H9 (cell line): ENCODE results near the gene TESK1. TPM values are rescaled to one million over a fixed set of nuclear protein-coding genes. Genes with fewer than 3 reads are reported as not detected.

Experiments
- DNase-seq: peaks from one replicate; pipeline ENCODE4 v3.0.0-alpha.2; 2017
- H2AFZ ChIP-seq: one replicate; pipeline ENCODE4 v1.6.1; 2013; ENCODE audit warnings: mild to moderate bottlenecking, low read length, control low read depth, moderate library complexity
- H2AK5ac ChIP-seq: 2 replicates; pipeline ENCODE4 v1.6.1; 2013; ENCODE audit warnings: low read length, control low read depth, mixed read lengths; ENCODE audit not compliant: insufficient read length
- H2BK120ac ChIP-seq: one replicate; pipeline ENCODE4 v1.6.1; 2013; ENCODE audit warnings: low read depth, mild to moderate bottlenecking, low read length, control low read depth, inconsistent platforms; ENCODE audit not compliant: poor library complexity, severe bottlenecking
- H2BK12ac ChIP-seq: 2 replicates; pipeline ENCODE4 v1.6.1; 2013; ENCODE audit warnings: low read length, control low read depth, mixed read lengths, low read depth; ENCODE audit not compliant: insufficient read length
- H2BK15ac ChIP-seq: 2 replicates; pipeline ENCODE4 v1.6.1; 2013; ENCODE audit warnings: low read depth, low read length, control low read depth
- H2BK20ac ChIP-seq: one replicate; pipeline ENCODE4 v1.6.1; 2013; ENCODE audit warnings: low read depth, mild to moderate bottlenecking, low read length, control low read depth, inconsistent platforms; ENCODE audit not compliant: poor library complexity, severe bottlenecking
- H2BK5ac ChIP-seq: 2 replicates; pipeline ENCODE4 v1.6.1; 2013; ENCODE audit warnings: low read length, control low read depth, mixed read lengths; ENCODE audit not compliant: insufficient read length
- H3K14ac ChIP-seq: 2 replicates; pipeline ENCODE4 v1.6.1; 2013; ENCODE audit warnings: low read length, control low read depth; ENCODE audit not compliant: insufficient read depth
- H3K18ac ChIP-seq: 2 replicates; pipeline ENCODE4 v1.6.1; 2013; ENCODE audit warnings: low read depth, mild to moderate bottlenecking, mixed read lengths, low read length, control low read depth; ENCODE audit not compliant: insufficient read length
- H3K23ac ChIP-seq: 2 replicates; pipeline ENCODE4 v1.6.1; 2013; ENCODE audit warnings: low read length, control low read depth, mixed read lengths, low read depth; ENCODE audit not compliant: insufficient read length
- H3K23me2 ChIP-seq: 2 replicates; pipeline ENCODE4 v1.6.1; 2013; ENCODE audit warnings: low read depth, mild to moderate bottlenecking, mixed read lengths, low read length, control low read depth; ENCODE audit not compliant: insufficient read length, poor library complexity, severe bottlenecking
- H3K27ac ChIP-seq: 2 replicates; pipeline ENCODE4 v1.5.1; 2013; ENCODE audit warnings: low read length, control low read depth, mixed read lengths, low read depth; ENCODE audit not compliant: insufficient read length
- H3K27me3 ChIP-seq: 2 replicates; pipeline ENCODE4 v1.6.1; 2013; ENCODE audit warnings: low read length, control low read depth, inconsistent platforms; ENCODE audit not compliant: insufficient read depth
- H3K4ac ChIP-seq: 2 replicates; pipeline ENCODE4 v1.6.1; 2013; ENCODE audit warnings: low read depth, mild to moderate bottlenecking, control low read depth, inconsistent platforms, low read length, moderate library complexity
- H3K4me1 ChIP-seq: 2 replicates; pipeline ENCODE4 v1.6.1; 2013; ENCODE audit warnings: low read length, control low read depth, inconsistent platforms; ENCODE audit not compliant: insufficient read depth
- H3K4me2 ChIP-seq: 2 replicates; pipeline ENCODE4 v1.6.1; 2013; ENCODE audit warnings: low read length, control low read depth, mixed read lengths; ENCODE audit not compliant: insufficient read length, insufficient read depth
- H3K56ac ChIP-seq: 2 replicates; pipeline ENCODE4 v1.6.1; 2013; ENCODE audit warnings: low read depth, mild to moderate bottlenecking, mixed read lengths, low read length, control low read depth; ENCODE audit not compliant: insufficient read length
- H3K79me1 ChIP-seq: 2 replicates; pipeline ENCODE4 v1.6.1; 2013; ENCODE audit warnings: low read depth, mild to moderate bottlenecking, moderate library complexity, low read length, control low read depth, inconsistent platforms; ENCODE audit not compliant: insufficient read depth, poor library complexity, severe bottlenecking
- H3K79me2 ChIP-seq: 2 replicates; pipeline ENCODE4 v1.6.1; 2013; ENCODE audit warnings: low read length, control low read depth, inconsistent platforms; ENCODE audit not compliant: insufficient read depth
- H3K9ac ChIP-seq: 2 replicates; pipeline ENCODE4 v1.6.1; 2013; ENCODE audit warnings: low read length, control low read depth, mixed read lengths; ENCODE audit not compliant: insufficient read length; ENCODE audit errors: extremely low read depth
- H3K9me3 ChIP-seq: one replicate; pipeline ENCODE4 v1.6.1; 2013; ENCODE audit warnings: low read depth, low read length, inconsistent platforms; ENCODE audit not compliant: control insufficient read depth
- H3T11ph ChIP-seq: one replicate; pipeline ENCODE4 v1.6.1; 2013; ENCODE audit warnings: mild to moderate bottlenecking, low read length, control low read depth, inconsistent platforms
- H4K20me1 ChIP-seq: one replicate; pipeline ENCODE4 v1.6.1; 2013; ENCODE audit not compliant: control insufficient read depth, insufficient read length, insufficient read depth
- H4K5ac ChIP-seq: 2 replicates; pipeline ENCODE4 v1.6.1; 2013; ENCODE audit warnings: low read depth, mild to moderate bottlenecking, mixed read lengths, low read length, control low read depth; ENCODE audit not compliant: insufficient read length
- H4K8ac ChIP-seq: replicated peaks from 2 replicates; pipeline ENCODE4 v1.6.1; 2013; ENCODE audit warnings: low read length, control low read depth, mixed read lengths, low read depth; ENCODE audit not compliant: insufficient read length
- H4K91ac ChIP-seq: 2 replicates; pipeline ENCODE4 v1.6.1; 2013; ENCODE audit warnings: low read depth, mild to moderate bottlenecking, moderate library complexity, mixed read lengths, low read length, control low read depth; ENCODE audit not compliant: insufficient read length
- H3K27ac Mint-ChIP-seq, 3 experiments: 2 replicates in 2 of 3; 3 replicates in 1 of 3; pipeline ENCODE4 v1.8.0; 2020 to 2021; ENCODE audit warnings: mixed read lengths in 3 of 3, mild to moderate bottlenecking in 1 of 3, moderate library complexity in 1 of 3
- H3K27me3 Mint-ChIP-seq: 2 replicates; pipeline ENCODE4 v1.8.0; 2021; ENCODE audit warnings: low read depth, mild to moderate bottlenecking, moderate library complexity, mixed read lengths
- H3K36me3 Mint-ChIP-seq, 3 experiments: 2 replicates in 2 of 3; 3 replicates in 1 of 3; pipeline ENCODE4 v1.8.0; 2020 to 2021; ENCODE audit warnings: low read depth in 3 of 3, mixed read lengths in 3 of 3; ENCODE audit not compliant: insufficient read depth in 1 of 3
- H3K4me1 Mint-ChIP-seq, 2 experiments: 2 replicates each; pipeline ENCODE4 v1.8.0; 2020; ENCODE audit warnings: mixed read lengths in 2 of 2
- H3K4me3 Mint-ChIP-seq, 2 experiments: 2 replicates in 1 of 2; 3 replicates in 1 of 2; pipeline ENCODE4 v1.8.0; 2020 to 2021; ENCODE audit warnings: mild to moderate bottlenecking in 2 of 2, mixed read lengths in 2 of 2, moderate library complexity in 1 of 2
- H3K9me3 Mint-ChIP-seq, 2 experiments: 2 replicates in 1 of 2; 3 replicates in 1 of 2; pipeline ENCODE4 v1.8.0; 2020; ENCODE audit warnings: mild to moderate bottlenecking in 2 of 2, mixed read lengths in 2 of 2, moderate library complexity in 1 of 2
- CTCF ChIP-seq: fragments of 200-600 bp; sonication (generic); conservative IDR thresholded peaks from 3 replicates; pipeline ENCODE4 v1.8.0; 2021; ENCODE audit warnings: antibody characterized with exemption, mild to moderate bottlenecking
- WGBS: extraction: QIAGEN DNeasy Blood & Tissue Kit; methylation state at CpG from one replicate; pipeline ENCODE4 v1.1.7; 2013; ENCODE audit warnings: missing lambda C conversion rate, low lambda C conversion rate, mixed read lengths; ENCODE audit not compliant: insufficient read length; ENCODE audit errors: extremely low coverage; 5-methylcytosine and 5-hydroxymethylcytosine counted together
- total RNA-seq: library from RNA; stranded (reverse); gene quantifications from 2 replicates; pipeline ENCODE4 v1.2.1, GENCODE V29; 2021

TESK1 gene
- total RNA-seq, 1 experiment from 2014 or later, result 28.6 TPM

- peaks cover 19 to 26% (median 24%) of the 10 kb centered on the region in 3 experiments for H3K36me3 Mint-ChIP-seq
- whole genome bisulfite sequencing, result no CpG with 5 or more reads among the region's 25 CpGs
- H3K9me3 Mint-ChIP-seq, result peaks cover 2 to 3% of the 10 kb centered on the region in 2 experiments; a peak in 3 of 5 replicates
- H3K27ac Mint-ChIP-seq, result peak overlapping the region; percentile 98 to 100 (median 99); a peak in 5 of 7 replicates
- Histone ChIP-seq H3K9me3 (no peaks in the 10 kb centered on the region), H3K23me2 (peaks cover 11% of the 10 kb centered on the region), H3T11ph (no peak overlapping the region), H3K18ac (peak overlapping the region; percentile 8), H2AFZ (no peak overlapping the region), H3K4ac (no peak overlapping the region), H3K14ac (peak overlapping the region; percentile 50; the same call in 1 of the 2 replicates), H3K27ac (no peak overlapping the region), H2BK15ac (no peak overlapping the region), H2BK20ac (no peak overlapping the region), H3K4me1 (peaks cover 3% of the 10 kb centered on the region; the same call in 1 of the 2 replicates), H4K91ac (no peak overlapping the region), H2BK12ac (no peak overlapping the region), H3K79me1 (no peaks in the 10 kb centered on the region), H2BK120ac (no peak overlapping the region), H3K4me2 (peak overlapping the region; percentile 76), H2AK5ac (no peak overlapping the region), H3K56ac (no peak overlapping the region), H4K5ac (no peak overlapping the region), H4K20me1 (no peaks in the 10 kb centered on the region), H3K27me3 (no peaks in the 10 kb centered on the region), H3K9ac (peak overlapping the region; percentile 24), H3K23ac (no peak overlapping the region), H3K79me2 (no peaks in the 10 kb centered on the region), H2BK5ac (no peak overlapping the region), H4K8ac (no peak overlapping the region)
- H3K27me3 Mint-ChIP-seq, result peaks cover 18% of the 10 kb centered on the region
- H3K4me3 Mint-ChIP-seq, result peak overlapping the region; percentile 64 to 85
- DNase-seq, result no peak
- no peak for TF ChIP-seq CTCF
- H3K4me1 Mint-ChIP-seq, result peaks cover 18% of the 10 kb centered on the region in 2 experiments
These were observed 51.9 kb downstream of the TESK1 start for GRCh38 chr9:35656831-35657545.
